ENCODE data around the gene AHSG. TPM values are rescaled to one million over a fixed set of nuclear protein-coding genes. Genes with fewer than 3 reads are reported as not detected.

AHSG gene
- total RNA-seq, 2 donors from 2014 or later: not detected

DNA sequence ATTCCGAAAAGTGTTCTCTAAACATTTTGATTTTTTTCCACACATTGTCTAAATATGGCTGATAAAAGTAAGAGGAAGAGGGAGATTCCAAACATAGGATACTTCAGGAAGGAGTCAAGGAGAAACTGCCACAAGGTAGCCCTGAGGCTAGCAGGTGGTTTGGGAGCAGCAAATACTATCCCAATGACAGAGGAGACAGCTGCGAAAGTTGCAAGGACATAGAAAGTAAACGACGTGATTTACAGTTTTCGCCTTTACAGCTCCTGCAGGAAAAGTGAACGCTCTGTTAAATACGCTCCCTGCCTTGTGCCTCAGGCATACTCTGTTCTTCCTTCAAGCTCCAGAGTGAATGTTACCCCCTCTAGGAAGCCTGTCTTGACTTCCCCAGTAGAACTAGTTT is 23.7 kb downstream of the AHSG start:
- Histone ChIP-seq H3K27ac (no peak overlapping the region), H3K4me1 (peaks cover 0 to 15% of the 10 kb centered on the region in 2 donors), H3K4me3 (no peak overlapping the region), H3K36me3 (no peaks in the 10 kb centered on the region), H3K27me3 (no peaks in the 10 kb centered on the region), H3K9me3 (no peaks in the 10 kb centered on the region)
- no peak for DNase-seq (ENCODE audit: low spot score)
- TF ChIP-seq, protein P1, sequence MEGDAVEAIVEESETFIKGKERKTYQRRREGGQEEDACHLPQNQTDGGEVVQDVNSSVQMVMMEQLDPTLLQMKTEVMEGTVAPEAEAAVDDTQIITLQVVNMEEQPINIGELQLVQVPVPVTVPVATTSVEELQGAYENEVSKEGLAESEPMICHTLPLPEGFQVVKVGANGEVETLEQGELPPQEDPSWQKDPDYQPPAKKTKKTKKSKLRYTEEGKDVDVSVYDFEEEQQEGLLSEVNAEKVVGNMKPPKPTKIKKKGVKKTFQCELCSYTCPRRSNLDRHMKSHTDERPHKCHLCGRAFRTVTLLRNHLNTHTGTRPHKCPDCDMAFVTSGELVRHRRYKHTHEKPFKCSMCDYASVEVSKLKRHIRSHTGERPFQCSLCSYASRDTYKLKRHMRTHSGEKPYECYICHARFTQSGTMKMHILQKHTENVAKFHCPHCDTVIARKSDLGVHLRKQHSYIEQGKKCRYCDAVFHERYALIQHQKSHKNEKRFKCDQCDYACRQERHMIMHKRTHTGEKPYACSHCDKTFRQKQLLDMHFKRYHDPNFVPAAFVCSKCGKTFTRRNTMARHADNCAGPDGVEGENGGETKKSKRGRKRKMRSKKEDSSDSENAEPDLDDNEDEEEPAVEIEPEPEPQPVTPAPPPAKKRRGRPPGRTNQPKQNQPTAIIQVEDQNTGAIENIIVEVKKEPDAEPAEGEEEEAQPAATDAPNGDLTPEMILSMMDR (IDR thresholded peaks at IDR 0.05): no peak

DNA sequence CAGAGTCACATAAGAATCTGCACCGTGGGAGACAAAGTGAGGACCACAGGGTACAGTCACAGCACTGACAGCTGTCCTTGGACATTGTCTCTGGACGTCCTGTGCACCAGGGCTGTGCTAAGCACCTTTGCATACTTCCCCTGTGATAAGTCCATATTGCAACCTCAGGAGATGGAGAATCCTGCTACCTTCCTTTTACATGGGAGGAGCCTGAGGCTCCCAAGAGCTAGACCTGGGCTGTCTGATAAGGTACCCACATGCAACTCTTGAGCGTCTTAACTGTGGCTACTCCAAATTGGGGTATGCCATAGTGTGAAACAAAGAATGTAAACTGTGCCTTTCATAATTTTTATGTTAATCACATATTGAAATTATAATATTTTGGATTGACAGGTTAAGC is 24.8 kb downstream of the AHSG start:
- peaks cover 0 to 15% of the 10 kb centered on the region in 2 donors for H3K4me1 ChIP-seq
- no peaks in the 10 kb centered on the region for H3K27me3 ChIP-seq
- no peak for DNase-seq (ENCODE audit: low spot score)
- TF ChIP-seq, protein P1 (IDR thresholded peaks at IDR 0.05): no peak
- no peak overlapping the region for H3K4me3 ChIP-seq
- no peak overlapping the region for H3K27ac ChIP-seq
- no peaks in the 10 kb centered on the region for H3K36me3 ChIP-seq
- H3K9me3 ChIP-seq: no peaks in the 10 kb centered on the region

DNA sequence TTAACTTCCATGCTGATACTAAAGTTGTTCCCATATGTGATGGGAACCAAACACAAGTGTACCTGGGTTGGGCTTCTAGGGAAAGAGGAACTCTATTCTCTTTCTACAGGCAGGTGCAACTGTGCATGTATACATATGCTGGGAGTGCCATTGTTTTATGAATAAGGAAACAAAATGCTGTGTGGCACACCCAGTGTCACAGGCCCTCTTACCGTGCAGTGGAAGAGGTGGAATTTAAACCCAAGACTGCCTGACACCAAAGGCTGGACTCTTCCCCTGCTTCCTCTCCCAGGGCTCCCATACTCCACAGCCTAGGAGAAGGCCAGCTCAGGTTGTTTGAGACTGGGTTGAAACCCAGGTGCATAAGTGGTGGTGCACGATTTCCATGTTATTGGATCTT is 25.4 kb downstream of the AHSG start:
- Histone ChIP-seq H3K27ac (no peak overlapping the region), H3K27me3 (no peaks in the 10 kb centered on the region), H3K36me3 (no peaks in the 10 kb centered on the region), H3K4me3 (no peak overlapping the region), H3K4me1 (peaks cover 0 to 15% of the 10 kb centered on the region in 2 donors), H3K9me3 (no peaks in the 10 kb centered on the region)
- no peak for DNase-seq (ENCODE audit: low spot score)
- TF ChIP-seq, protein P1 (IDR thresholded peaks at IDR 0.05): no peak

- TF ChIP-seq, protein P1 (IDR thresholded peaks at IDR 0.05): no peak
- Histone ChIP-seq H3K4me3 (no peak within 1 kb of the TSS), H3K36me3 (no peaks in the 10 kb centered on the region), H3K9me3 (no peaks in the 10 kb centered on the region), H3K27me3 (no peaks in the 10 kb centered on the region), H3K27ac (no peak within 1 kb of the TSS), H3K4me1 (peaks cover 0 to 15% of the 10 kb centered on the region in 2 donors)
- DNase-seq (ENCODE audit: low spot score): no peak
Observed at GRCh38 chr3:186639778-186640472, 27.1 kb downstream of the AHSG start, which contains the start of gene FETUB. Gene FETUB (plus strand): TSS chr3:186640399. CDS start chr3:186640461, 62 bp downstream.

DNA sequence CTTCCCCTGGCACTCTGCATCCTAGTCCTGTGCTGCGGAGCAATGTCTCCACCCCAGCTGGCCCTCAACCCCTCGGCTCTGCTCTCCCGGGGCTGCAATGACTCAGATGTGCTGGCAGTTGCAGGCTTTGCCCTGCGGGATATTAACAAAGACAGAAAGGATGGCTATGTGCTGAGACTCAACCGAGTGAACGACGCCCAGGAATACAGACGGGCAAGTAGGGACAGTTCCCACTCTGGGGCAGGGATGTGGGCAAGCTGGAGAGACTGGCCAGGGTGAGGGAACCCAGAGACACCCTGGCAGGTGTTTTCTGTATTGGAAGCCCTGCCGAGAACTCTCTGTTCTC is 27.6 kb downstream of the AHSG start:
- TF ChIP-seq, protein P1 (IDR thresholded peaks at IDR 0.05): no peak
- Histone ChIP-seq H3K27me3 (no peaks in the 10 kb centered on the region), H3K4me3 (no peak overlapping the region), H3K9me3 (no peaks in the 10 kb centered on the region), H3K36me3 (no peaks in the 10 kb centered on the region), H3K27ac (no peak overlapping the region), H3K4me1 (peaks cover 0 to 15% of the 10 kb centered on the region in 2 donors)
- DNase-seq (ENCODE audit: low spot score): no peak

- Histone ChIP-seq H3K27me3 (no peaks in the 10 kb centered on the region), H3K4me3 (no peak overlapping the region), H3K36me3 (no peaks in the 10 kb centered on the region), H3K27ac (no peak overlapping the region), H3K4me1 (peaks cover 0 to 15% of the 10 kb centered on the region in 2 donors), H3K9me3 (no peaks in the 10 kb centered on the region)
- DNase-seq (ENCODE audit: low spot score): no peak
- TF ChIP-seq, protein P1 (IDR thresholded peaks at IDR 0.05): no peak
Observed at GRCh38 chr3:186640929-186641328, 28.1 kb downstream of the AHSG start.
